H1 (cell line): ENCODE data around the gene MFAP4. TPM values are rescaled to one million over a fixed set of nuclear protein-coding genes. Genes with fewer than 3 reads are reported as not detected.
A peak's percentile ranks its signal among the peaks of the same experiment; 100 is the strongest.

ENCODE experiments used
- BCL11A ChIP-seq, 2 experiments: IDR thresholded peaks; one replicate each; pipeline ENCODE4 v1.6.1; 2011; ENCODE audit warnings: low read depth in 2 of 2, low read length in 2 of 2, mild to moderate bottlenecking in 2 of 2
- CTBP2 ChIP-seq: IDR thresholded peaks from 2 replicates; pipeline ENCODE4 v1.7.0; 2011; ENCODE audit warnings: borderline replicate concordance, mild to moderate bottlenecking, moderate library complexity, mixed read lengths, low read length; ENCODE audit not compliant: insufficient read depth, insufficient read length
- HDAC2 ChIP-seq, 2 experiments: fragments of 300-600 bp in 1 of 2; sonication (generic) in 1 of 2; IDR thresholded peaks; 2 replicates each; pipeline ENCODE4 v1.6.1; 2011 to 2012; ENCODE audit warnings: low read depth in 2 of 2, low read length in 2 of 2, mild to moderate bottlenecking in 2 of 2, moderate library complexity in 2 of 2, borderline replicate concordance in 1 of 2, inconsistent platforms in 1 of 2
- polyA plus RNA-seq, 7 experiments: library from polyadenylated mRNA; depleted of rRNA in 3 of 7; stranded (reverse) in 5 of 7; unstranded in 2 of 7; fragments of >200 nt in 5 of 7; fragments of 200-250 nt in 2 of 7; gene quantifications; 1 replicate in 5 of 7; 2 replicates in 1 of 7; 4 replicates in 1 of 7; pipeline versions ENCODE4 v1.2.1 to v1.2.3, GENCODE V29; 2011 to 2013; ENCODE audit warnings: missing spikeins in 2 of 7, mixed read lengths in 2 of 7
- total RNA-seq: library from RNA; stranded (reverse); fragmentation: NEBNext Ultra II Directional; extraction: Animal tissue kit (Norgen Biotek cat#: 25700); gene quantifications from 2 replicates; pipeline ENCODE4 v1.2.1, GENCODE V29; 2021

Gene MFAP4
- total and polyA plus RNA-seq, 2 of the 8 experiments (the other 6 are each of a cell fraction or from before 2014, with no cell fraction given): 3.1 to 3.6 TPM

GRCh38 chr17:19378416-19379360 lies 8.3 kb downstream of the MFAP4 start, which contains the start of gene MAPK7 (continued):
- TF ChIP-seq HDAC2 (IDR thresholded peaks at IDR 0.05; ENCODE audit: borderline replicate concordance in 1 of 2, low read depth in 2 of 2, low read length in 2 of 2): 0 out of 4 replicates have a peak, but pooled peaks of 1 of the 2 experiments have one; percentile 13
- no peak for TF ChIP-seq CTBP2
- TF ChIP-seq BCL11A (IDR thresholded peaks at IDR 0.05; ENCODE audit: low read depth in 2 of 2, low read length in 2 of 2): no peak
